K562 (cell line): ENCODE data around the gene PATJ. TPM values are rescaled to one million over a fixed set of nuclear protein-coding genes. Genes with fewer than 3 reads are reported as not detected.

Experiments used
- ATAC-seq: fragments of 200-7000 bp; cut with Tn5 transposase; 3 replicates; pipeline ENCODE4 v1.9.1; 2020; ENCODE audit warnings: moderate library complexity
- BruUV-seq: library from RNA; stranded (reverse); fragments of 400-500 nt; replicated peaks from 2 replicates; lab custom pipeline; 2021; lab: Mats Ljungman, UMichigan
- CTCF ChIA-PET: fragments of 300-600 bp; formaldehyde crosslinking; extraction: SDS; loops from one replicate; lab custom pipeline; 2021; ENCODE audit warnings: low intra/inter-chr PET ratio; lab: Yijun Ruan, JAX
- POLR2A ChIA-PET: fragments of 300-600, 350-650 bp; sonication (Branson Sonifier 250); formaldehyde crosslinking; extraction: SDS; loops from one replicate; lab custom pipeline; 2021; ENCODE audit warnings: antibody characterized with exemption, inconsistent platforms; lab: Yijun Ruan, JAX
- DNase-seq, 4 experiments: peaks; one replicate each; pipeline versions ENCODE4 v3.0.0 to v3.0.0-alpha.2; 2011 to 2018; ENCODE audit warnings: low spot score in 3 of 4, mixed read lengths in 3 of 4; ENCODE audit errors: extremely low read depth in 1 of 4
- FAIRE-seq: peaks from 2 replicates; lab custom pipeline; 2011; peaks lifted over from hg19 to GRCh38; lab: Jason Lieb, UNC
- H2AFZ ChIP-seq: 2 replicates; pipeline ENCODE4 v1.6.0; 2011; ENCODE audit warnings: low read depth, low read length, control low read depth, inconsistent platforms
- H3K27ac ChIP-seq: fragments of 200-600 bp; 3 replicates; pipeline ENCODE4 v1.8.0; 2011; ENCODE audit warnings: low read depth, mild to moderate bottlenecking, control low read depth, inconsistent platforms, low read length, moderate library complexity, mixed read lengths; ENCODE audit errors: extremely low read depth
- H3K27me3 ChIP-seq, 2 experiments: fragments of 300-600 bp in 1 of 2; 2 replicates in 1 of 2; 3 replicates in 1 of 2; pipeline versions ENCODE4 v1.6.0 to v1.8.0; 2011; ENCODE audit warnings: inconsistent platforms in 2 of 2, low read length in 2 of 2, mild to moderate bottlenecking in 1 of 2, mixed read lengths in 1 of 2, moderate library complexity in 1 of 2; ENCODE audit not compliant: control insufficient read depth in 2 of 2, insufficient read depth in 2 of 2
- H3K36me3 ChIP-seq: fragments of 300-600 bp; 3 replicates; pipeline ENCODE4 v1.8.0; 2011; ENCODE audit warnings: mild to moderate bottlenecking, low read length, inconsistent platforms; ENCODE audit not compliant: control insufficient read depth, insufficient read depth
- H3K4me1 ChIP-seq, 2 experiments: fragments of 200-600 bp in 1 of 2; replicated peaks in 1 of 2; 2 replicates in 1 of 2; 3 replicates in 1 of 2; pipeline versions ENCODE4 v1.5.1 to v1.8.0; 2011; ENCODE audit warnings: inconsistent platforms in 2 of 2, low read length in 2 of 2, mild to moderate bottlenecking in 1 of 2, mixed read lengths in 1 of 2, moderate library complexity in 1 of 2; ENCODE audit not compliant: control insufficient read depth in 2 of 2, insufficient read depth in 2 of 2
- H3K4me2 ChIP-seq: 2 replicates; pipeline ENCODE4 v1.6.1; 2011; ENCODE audit warnings: low read length, control low read depth, inconsistent platforms, mixed read lengths; ENCODE audit not compliant: insufficient read depth
- H3K4me3 ChIP-seq: fragments of 200-600 bp; sonication (generic), shearing (Covaris generic); 2 replicates; pipeline ENCODE4 v1.5.1; 2016; ENCODE audit warnings: control low read depth, inconsistent platforms
- H3K79me2 ChIP-seq: fragments of 200-600 bp; 3 replicates; pipeline ENCODE4 v1.8.0; 2011; ENCODE audit warnings: low read length, inconsistent platforms; ENCODE audit not compliant: control insufficient read depth, insufficient read depth
- H3K9ac ChIP-seq, 2 experiments: 2 replicates each; pipeline versions ENCODE4 v1.6.0 to v1.6.1; 2011; ENCODE audit warnings: low read depth in 2 of 2, low read length in 2 of 2, control low read depth in 1 of 2, inconsistent platforms in 1 of 2, mild to moderate bottlenecking in 1 of 2, mixed read lengths in 1 of 2; ENCODE audit not compliant: insufficient read depth in 1 of 2
- H3K9me1 ChIP-seq: one replicate; pipeline ENCODE4 v1.6.0; 2011; ENCODE audit warnings: inconsistent platforms, mild to moderate bottlenecking, low read length, moderate library complexity; ENCODE audit not compliant: control insufficient read depth, insufficient read depth
- H3K9me3 ChIP-seq: replicated peaks from 2 replicates; pipeline ENCODE4 v1.5.1; 2011; ENCODE audit warnings: low read depth, low read length, inconsistent platforms; ENCODE audit not compliant: control insufficient read depth, insufficient read depth
- H4K20me1 ChIP-seq: replicated peaks from 2 replicates; pipeline ENCODE4 v1.6.1; 2011; ENCODE audit warnings: low read length, inconsistent platforms, mixed read lengths; ENCODE audit not compliant: control insufficient read depth, insufficient read depth
- CHD4 ChIP-seq: fragments of 200-600 bp; sonication (generic); IDR thresholded peaks from 3 replicates; pipeline ENCODE4 v1.6.1; 2012; ENCODE audit warnings: low read depth, mild to moderate bottlenecking, mixed read lengths, low read length, inconsistent platforms; ENCODE audit not compliant: insufficient read depth, insufficient replicate concordance, poor library complexity, severe bottlenecking
- DNMT1 ChIP-seq: fragments of 450-650 bp; IDR thresholded peaks from 2 replicates; pipeline ENCODE4 v1.6.1; 2016; ENCODE audit warnings: antibody characterized with exemption, mild to moderate bottlenecking
- NCOR1 ChIP-seq: fragments of 450-650 bp; IDR thresholded peaks from 2 replicates; pipeline ENCODE4 v1.6.1; 2016; ENCODE audit warnings: mild to moderate bottlenecking, moderate library complexity
- WGBS: fragments of 100-300 bp; shearing (Covaris generic); methylation state at CpG from one replicate; pipeline ENCODE4 v1.1.6; 2016; ENCODE audit warnings: low coverage, mixed read lengths; ENCODE audit not compliant: insufficient coverage; ENCODE audit errors: missing lambda C conversion rate; 5-methylcytosine and 5-hydroxymethylcytosine counted together
- in situ Hi-C: fragments of 300-500 bp; cut with MboI; formaldehyde crosslinking; loops from 4 replicates; pipeline ENCODE4 v1.15.0; 2018; ENCODE audit warnings: inconsistent platforms, mixed read lengths
- intact Hi-C: fragments of 100-400 bp; cut with micrococcal nuclease; formaldehyde crosslinking; loops from 2 replicates; pipeline ENCODE4 v1.14.2; 2022
- polyA plus RNA-seq, 8 experiments: library from polyadenylated mRNA; depleted of rRNA in 4 of 8; stranded (reverse) in 5 of 8; unstranded in 3 of 8; fragments of >200 nt; fragmentation: Nextera tagmentation in 2 of 8; fragmentation: Illumina TruSeq in 1 of 8; extraction: Ambion mirVana in 2 of 8; extraction: Trizol in 1 of 8; gene quantifications; 2 replicates each; pipeline versions ENCODE4 v1.2.1 to v1.2.3, GENCODE V29; 2011 to 2014; ENCODE audit warnings: inconsistent platforms in 1 of 8, missing spikeins in 1 of 8
- total RNA-seq, 7 experiments: library from RNA; depleted of rRNA in 6 of 7; stranded (reverse); fragments of >200 nt in 6 of 7; fragmentation: Illumina TruSeq in 2 of 7; extraction: Trizol in 2 of 7; gene quantifications; 2 replicates each; pipeline versions ENCODE4 v1.2.1 to v1.2.3, GENCODE V29; 2011 to 2021; ENCODE audit warnings: low replicate concordance in 1 of 7
- TF ChIP-seq, protein P1 (sequence below): fragments of 250-450 bp; sonication (Bioruptor Pico); IDR thresholded peaks from 2 replicates; pipeline ENCODE4 v1.8.0; 2022; ENCODE audit warnings: moderate library complexity, mild to moderate bottlenecking, inconsistent platforms
- TF ChIP-seq, protein P2 (sequence below): sonication (generic); IDR thresholded peaks from 2 replicates; pipeline ENCODE4 v1.6.1; 2016
- TF ChIP-seq, protein P3 (sequence below), 2 experiments: fragments of 450-650 bp; IDR thresholded peaks; 2 replicates each; pipeline ENCODE4 v1.6.1; 2018; ENCODE audit warnings: mild to moderate bottlenecking in 2 of 2, low read depth in 1 of 2; ENCODE audit not compliant: partially characterized antibody in 2 of 2
- TF ChIP-seq, protein P4 (sequence below): fragments of 200-800 bp; sonication (Bioruptor generic); IDR thresholded peaks from 2 replicates; pipeline ENCODE4 v1.6.1; 2017; ENCODE audit warnings: missing genetic modification characterization, missing compliant biosample characterization
- TF ChIP-seq, protein P5 (sequence below): sonication (generic); formaldehyde crosslinking; IDR thresholded peaks from 2 replicates; pipeline ENCODE4 v1.8.1; 2023; ENCODE audit warnings: mild to moderate bottlenecking, missing genetic modification reagents

Gene PATJ
- total and polyA plus RNA-seq, 9 of the 15 experiments (the other 6 are each of a cell fraction or from before 2014, with no cell fraction given) = 0.22 TPM; not detected in 8

DNA sequence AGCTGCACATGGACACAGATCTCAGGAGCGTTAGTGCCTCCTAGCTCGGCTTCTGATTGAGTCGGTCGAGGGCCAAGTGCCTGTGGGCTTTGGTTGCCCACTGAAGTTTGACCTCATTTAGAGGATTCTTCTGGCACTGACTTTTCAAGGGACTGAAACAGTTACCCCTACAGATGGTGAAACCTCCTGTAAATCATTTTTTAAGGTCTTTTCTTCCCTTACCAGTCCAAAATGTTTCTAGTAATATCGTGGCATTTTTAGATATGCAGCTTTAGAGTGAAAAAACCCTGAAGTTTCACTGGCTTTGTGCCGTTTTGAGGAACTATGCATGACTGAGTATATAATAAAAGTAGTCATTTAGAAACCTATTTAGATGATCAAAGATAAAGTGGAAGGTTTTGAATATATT, 417.7 kb downstream of the PATJ start:
- H4K20me1 ChIP-seq = no peaks in the 10 kb centered on the region
- CTCF ChIA-PET = no interaction called here
- in situ Hi-C loops (no loop called here), intact Hi-C loops (no loop called here)
- no peak overlapping the region for H3K9ac ChIP-seq
- H3K4me1 ChIP-seq = no peaks in the 10 kb centered on the region
- FAIRE-seq (no peak), DNase-seq (no peak), ATAC-seq (no peak)
- no peak overlapping the region for H3K4me2 ChIP-seq
- no peaks in the 10 kb centered on the region for H3K79me2 ChIP-seq
- H2AFZ ChIP-seq = no peak overlapping the region
- no peak overlapping the region for H3K4me3 ChIP-seq
- TF ChIP-seq NCOR1 = no peak
- TF ChIP-seq, protein P1, sequence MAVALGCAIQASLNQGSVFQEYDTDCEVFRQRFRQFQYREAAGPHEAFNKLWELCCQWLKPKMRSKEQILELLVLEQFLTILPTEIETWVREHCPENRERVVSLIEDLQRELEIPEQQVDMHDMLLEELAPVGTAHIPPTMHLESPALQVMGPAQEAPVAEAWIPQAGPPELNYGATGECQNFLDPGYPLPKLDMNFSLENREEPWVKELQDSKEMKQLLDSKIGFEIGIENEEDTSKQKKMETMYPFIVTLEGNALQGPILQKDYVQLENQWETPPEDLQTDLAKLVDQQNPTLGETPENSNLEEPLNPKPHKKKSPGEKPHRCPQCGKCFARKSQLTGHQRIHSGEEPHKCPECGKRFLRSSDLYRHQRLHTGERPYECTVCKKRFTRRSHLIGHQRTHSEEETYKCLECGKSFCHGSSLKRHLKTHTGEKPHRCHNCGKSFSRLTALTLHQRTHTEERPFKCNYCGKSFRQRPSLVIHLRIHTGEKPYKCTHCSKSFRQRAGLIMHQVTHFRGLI (CRISPR knock-in tag) = no peak
- TF ChIP-seq, protein P2, sequence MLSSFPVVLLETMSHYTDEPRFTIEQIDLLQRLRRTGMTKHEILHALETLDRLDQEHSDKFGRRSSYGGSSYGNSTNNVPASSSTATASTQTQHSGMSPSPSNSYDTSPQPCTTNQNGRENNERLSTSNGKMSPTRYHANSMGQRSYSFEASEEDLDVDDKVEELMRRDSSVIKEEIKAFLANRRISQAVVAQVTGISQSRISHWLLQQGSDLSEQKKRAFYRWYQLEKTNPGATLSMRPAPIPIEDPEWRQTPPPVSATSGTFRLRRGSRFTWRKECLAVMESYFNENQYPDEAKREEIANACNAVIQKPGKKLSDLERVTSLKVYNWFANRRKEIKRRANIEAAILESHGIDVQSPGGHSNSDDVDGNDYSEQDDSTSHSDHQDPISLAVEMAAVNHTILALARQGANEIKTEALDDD = no peak
- TF ChIP-seq, protein P3, sequence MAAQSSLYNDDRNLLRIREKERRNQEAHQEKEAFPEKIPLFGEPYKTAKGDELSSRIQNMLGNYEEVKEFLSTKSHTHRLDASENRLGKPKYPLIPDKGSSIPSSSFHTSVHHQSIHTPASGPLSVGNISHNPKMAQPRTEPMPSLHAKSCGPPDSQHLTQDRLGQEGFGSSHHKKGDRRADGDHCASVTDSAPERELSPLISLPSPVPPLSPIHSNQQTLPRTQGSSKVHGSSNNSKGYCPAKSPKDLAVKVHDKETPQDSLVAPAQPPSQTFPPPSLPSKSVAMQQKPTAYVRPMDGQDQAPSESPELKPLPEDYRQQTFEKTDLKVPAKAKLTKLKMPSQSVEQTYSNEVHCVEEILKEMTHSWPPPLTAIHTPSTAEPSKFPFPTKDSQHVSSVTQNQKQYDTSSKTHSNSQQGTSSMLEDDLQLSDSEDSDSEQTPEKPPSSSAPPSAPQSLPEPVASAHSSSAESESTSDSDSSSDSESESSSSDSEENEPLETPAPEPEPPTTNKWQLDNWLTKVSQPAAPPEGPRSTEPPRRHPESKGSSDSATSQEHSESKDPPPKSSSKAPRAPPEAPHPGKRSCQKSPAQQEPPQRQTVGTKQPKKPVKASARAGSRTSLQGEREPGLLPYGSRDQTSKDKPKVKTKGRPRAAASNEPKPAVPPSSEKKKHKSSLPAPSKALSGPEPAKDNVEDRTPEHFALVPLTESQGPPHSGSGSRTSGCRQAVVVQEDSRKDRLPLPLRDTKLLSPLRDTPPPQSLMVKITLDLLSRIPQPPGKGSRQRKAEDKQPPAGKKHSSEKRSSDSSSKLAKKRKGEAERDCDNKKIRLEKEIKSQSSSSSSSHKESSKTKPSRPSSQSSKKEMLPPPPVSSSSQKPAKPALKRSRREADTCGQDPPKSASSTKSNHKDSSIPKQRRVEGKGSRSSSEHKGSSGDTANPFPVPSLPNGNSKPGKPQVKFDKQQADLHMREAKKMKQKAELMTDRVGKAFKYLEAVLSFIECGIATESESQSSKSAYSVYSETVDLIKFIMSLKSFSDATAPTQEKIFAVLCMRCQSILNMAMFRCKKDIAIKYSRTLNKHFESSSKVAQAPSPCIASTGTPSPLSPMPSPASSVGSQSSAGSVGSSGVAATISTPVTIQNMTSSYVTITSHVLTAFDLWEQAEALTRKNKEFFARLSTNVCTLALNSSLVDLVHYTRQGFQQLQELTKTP (IDR thresholded peaks at IDR 0.05; ENCODE audit: low read depth in 1 of 2, partially characterized antibody in 2 of 2) = no peak
- TF ChIP-seq CHD4 = no peak
- no peak for TF ChIP-seq DNMT1
- TF ChIP-seq, protein P4, sequence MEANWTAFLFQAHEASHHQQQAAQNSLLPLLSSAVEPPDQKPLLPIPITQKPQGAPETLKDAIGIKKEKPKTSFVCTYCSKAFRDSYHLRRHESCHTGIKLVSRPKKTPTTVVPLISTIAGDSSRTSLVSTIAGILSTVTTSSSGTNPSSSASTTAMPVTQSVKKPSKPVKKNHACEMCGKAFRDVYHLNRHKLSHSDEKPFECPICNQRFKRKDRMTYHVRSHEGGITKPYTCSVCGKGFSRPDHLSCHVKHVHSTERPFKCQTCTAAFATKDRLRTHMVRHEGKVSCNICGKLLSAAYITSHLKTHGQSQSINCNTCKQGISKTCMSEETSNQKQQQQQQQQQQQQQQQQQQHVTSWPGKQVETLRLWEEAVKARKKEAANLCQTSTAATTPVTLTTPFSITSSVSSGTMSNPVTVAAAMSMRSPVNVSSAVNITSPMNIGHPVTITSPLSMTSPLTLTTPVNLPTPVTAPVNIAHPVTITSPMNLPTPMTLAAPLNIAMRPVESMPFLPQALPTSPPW (CRISPR knock-in tag) = no peak
- TF ChIP-seq, protein P5, sequence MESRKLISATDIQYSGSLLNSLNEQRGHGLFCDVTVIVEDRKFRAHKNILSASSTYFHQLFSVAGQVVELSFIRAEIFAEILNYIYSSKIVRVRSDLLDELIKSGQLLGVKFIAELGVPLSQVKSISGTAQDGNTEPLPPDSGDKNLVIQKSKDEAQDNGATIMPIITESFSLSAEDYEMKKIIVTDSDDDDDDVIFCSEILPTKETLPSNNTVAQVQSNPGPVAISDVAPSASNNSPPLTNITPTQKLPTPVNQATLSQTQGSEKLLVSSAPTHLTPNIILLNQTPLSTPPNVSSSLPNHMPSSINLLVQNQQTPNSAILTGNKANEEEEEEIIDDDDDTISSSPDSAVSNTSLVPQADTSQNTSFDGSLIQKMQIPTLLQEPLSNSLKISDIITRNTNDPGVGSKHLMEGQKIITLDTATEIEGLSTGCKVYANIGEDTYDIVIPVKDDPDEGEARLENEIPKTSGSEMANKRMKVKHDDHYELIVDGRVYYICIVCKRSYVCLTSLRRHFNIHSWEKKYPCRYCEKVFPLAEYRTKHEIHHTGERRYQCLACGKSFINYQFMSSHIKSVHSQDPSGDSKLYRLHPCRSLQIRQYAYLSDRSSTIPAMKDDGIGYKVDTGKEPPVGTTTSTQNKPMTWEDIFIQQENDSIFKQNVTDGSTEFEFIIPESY = no peak
- no peaks in the 10 kb centered on the region for H3K9me1 ChIP-seq
- no peaks in the 10 kb centered on the region for H3K36me3 ChIP-seq
- no peaks in the 10 kb centered on the region for H3K9me3 ChIP-seq
- WGBS = 3% methylated on average over 6 of the region's 6 CpGs
- H3K27me3 ChIP-seq = peaks cover 2 to 8% of the 10 kb centered on the region in 2 experiments; a peak in 4 of 5 replicates
- H3K27ac ChIP-seq = no peak overlapping the region
- no TSS peak for BruUV-seq
- POLR2A ChIA-PET = no interaction called here
